GM12865 (cell line): ENCODE measurements around the gene ENOPH1.

Experiments used
- DNase-seq: peaks from one replicate; pipeline ENCODE4 v3.0.0; 2010; ENCODE audit warnings: low read depth
- H3K4me3 ChIP-seq: 2 replicates; pipeline ENCODE4 v1.5.1; 2011; ENCODE audit warnings: mild to moderate bottlenecking, low read depth, low read length, control low read depth
- CTCF ChIP-seq: IDR thresholded peaks from 2 replicates; pipeline ENCODE4 v1.5.1; 2011; ENCODE audit warnings: low read length, control low read depth, low read depth, inconsistent platforms; ENCODE audit not compliant: insufficient read depth; ENCODE audit errors: missing control alignments

Gene ENOPH1

GRCh38 chr4:82495666-82496065 is 65.3 kb downstream of the ENOPH1 start:
- no peak overlapping the region for H3K4me3 ChIP-seq
- DNase-seq = no peak
- TF ChIP-seq CTCF = no peak

- no peak for DNase-seq
- H3K4me3 ChIP-seq = no peak overlapping the region
- TF ChIP-seq CTCF = no peak
These were observed 66.0 kb downstream of the ENOPH1 start for GRCh38 chr4:82496349-82496748.

GRCh38 chr4:82499738-82500434 is 69.5 kb downstream of the ENOPH1 start:
- no peak overlapping the region for H3K4me3 ChIP-seq
- DNase-seq = no peak
- TF ChIP-seq CTCF = no peak

GRCh38 chr4:82500435-82501153 is 70.2 kb downstream of the ENOPH1 start:
- no peak for TF ChIP-seq CTCF
- no peak overlapping the region for H3K4me3 ChIP-seq
- DNase-seq = no peak

GRCh38 chr4:82501154-82501442 is 70.7 kb downstream of the ENOPH1 start:
- TF ChIP-seq CTCF = no peak
- H3K4me3 ChIP-seq = no peak overlapping the region
- no peak for DNase-seq

- no peak for TF ChIP-seq CTCF
- no peak overlapping the region for H3K4me3 ChIP-seq
- DNase-seq = no peak
These were observed 77.6 kb downstream of the ENOPH1 start for GRCh38 chr4:82508011-82508410.
